Heart right ventricle (tissue), 16 donors: ENCODE results near the gene ZNF331. TPM values are rescaled to one million over a fixed set of nuclear protein-coding genes. Genes with fewer than 3 reads are reported as not detected.
"Not testable (repeated sequence)": the region's sequence is repeated elsewhere in the genome, so short reads cannot be mapped to it uniquely, and the experiment has no call there.

Experiments used
- ATAC-seq, 8 donors: fragments of 200-7000 bp; cut with Tn5 transposase; one replicate each; pipeline ENCODE4 v1.9.1; 2020; ENCODE audit warnings: mild to moderate bottlenecking in 8 of 8, moderate library complexity in 8 of 8, moderate number of reproducible peaks in 1 of 8
- DNase-seq, 2 donors: peaks; one replicate each; pipeline ENCODE4 v3.0.0-alpha.2; 2020
- H3K27ac ChIP-seq, 10 donors: fragments of 200-600 bp; sonication (generic) in 2 of 10; one replicate each; pipeline versions ENCODE4 v1.5.0 to v1.8.0; 2020 to 2022; ENCODE audit warnings: mild to moderate bottlenecking in 3 of 10
- H3K27me3 ChIP-seq, 7 donors: fragments of 200-600 bp; one replicate each; pipeline ENCODE4 v1.8.0; 2021 to 2022; ENCODE audit warnings: mild to moderate bottlenecking in 2 of 7
- H3K36me3 ChIP-seq, 9 donors: fragments of 200-600 bp; sonication (generic) in 1 of 9; one replicate each; pipeline versions ENCODE4 v1.5.0 to v1.8.0; 2020 to 2022; ENCODE audit warnings: mild to moderate bottlenecking in 2 of 9
- H3K4me1 ChIP-seq, 9 donors: fragments of 200-600 bp; sonication (generic) in 1 of 9; one replicate each; pipeline versions ENCODE4 v1.5.0 to v1.8.0; 2020 to 2022; ENCODE audit warnings: mild to moderate bottlenecking in 4 of 9
- H3K4me3 ChIP-seq, 10 donors: fragments of 200-600 bp; sonication (generic) in 2 of 10; one replicate each; pipeline versions ENCODE4 v1.5.0 to v1.8.0; 2020 to 2022; ENCODE audit warnings: mild to moderate bottlenecking in 7 of 10, moderate library complexity in 2 of 10
- H3K9me3 ChIP-seq, 11 donors: fragments of 200-600 bp in 10 of 11; sonication (generic) in 2 of 11; one replicate each; pipeline versions ENCODE4 v1.5.0 to v1.8.0; 2013 to 2022; ENCODE audit warnings: mild to moderate bottlenecking in 2 of 11, control low read depth in 1 of 11, moderate library complexity in 1 of 11
- WGBS, 2 donors: extraction: QIAGEN DNeasy Blood & Tissue Kit; methylation state at CpG; one replicate each; pipeline ENCODE4 v1.1.7; 2013; ENCODE audit warnings: inconsistent platforms in 1 of 2; 5-methylcytosine and 5-hydroxymethylcytosine counted together
- intact Hi-C, 10 donors: fragments of 100-400 bp; cut with DNase I; formaldehyde crosslinking; loops; one replicate each; pipeline versions ENCODE4 v1.11.1 to v1.14.2; 2022
- long read RNA-seq, 3 donors: library from polyadenylated mRNA; unstranded; transcript quantifications; one replicate each; pipeline ENCODE4 v2.0.0, GENCODE V29; 2020 to 2021
- polyA plus RNA-seq, 2 donors: library from polyadenylated mRNA; stranded (reverse); fragments of 200-250 nt; gene quantifications; one replicate each; pipeline ENCODE4 v1.2.3, GENCODE V29; 2013
- total RNA-seq, 10 donors: library from RNA; stranded (reverse); fragmentation: NEBNext Ultra II Directional in 3 of 10; extraction: Animal tissue kit (Norgen Biotek cat#: 25700) in 3 of 10; gene quantifications; one replicate each; pipeline versions ENCODE4 v1.2.1 to v1.2.4, GENCODE V29; 2021 to 2023
- TF ChIP-seq, protein P1 (sequence below), 9 donors: fragments of 200-600 bp; sonication (generic) in 2 of 9; IDR thresholded peaks; one replicate each; pipeline versions ENCODE4 v1.5.0 to v1.8.0; 2021 to 2022; ENCODE audit warnings: antibody characterized with exemption in 9 of 9, mild to moderate bottlenecking in 5 of 9, moderate library complexity in 1 of 9
- donor health status: Arrhythmogenic right ventricular cardiomyopathy.
- donor health status: ischemic (EF 13 %, LVEDD 7.1; RV severe dilation, severe dysfunction).
- donor health status: healthy with polysubstance abuse.
- donor health status: DM: no; HTN: yes; CAD: no.
- donor health status: DM: no; HTN: no; CAD: no.
- donor health status: ischemic (EF 25% LVEDD 6.9; RV normal size, moderate dysfunction).
- donor health status: ischemic (EF 25% LVEDD 5.7; RV mildly dilated, moderate dysfunction).
- donor health status: healthy.
- donor health status: DM: yes; HTN: yes; CAD: no.
- donor health status: Ischemic cardiomyopathy.
- donor health status: ischemic (EF 35%, LVEDD 5.7; RV mildly dilated, moderate dysfunction).
- donor health status: nonischemic (EF 11% LVEDD 7.7; RV severe dilation, severe dysfunction).
- donor health status: DM: yes; HTN: yes; CAD: no.
- donor health status: PGD.
- donor health status: ischemic (EF 29% LVEDD 5.4; RV normal size, mild dysfunction).
- donor health status: nonischemic (EF 23%, LVEDD 6.1; RV moderate dilation, normal function).

Gene ZNF331
- total RNA-seq: 10 to 100 TPM; 10.4 to 21.9 (median 14.4) TPM
- polyA plus RNA-seq: 10 to 100 TPM in 1 of 2 donors, 1 to 10 TPM in 1; 5.1 to 19.9 TPM
- long read RNA-seq, donor 1, full-length matches to known transcripts: 20 of 30 reads
- long read RNA-seq, donor 1, partial matches to known transcripts: 0 of 30 reads
- long read RNA-seq, donor 1, other reads (novel, unspliced or antisense): 10 of 30 reads
- long read RNA-seq, donor 2, full-length matches to known transcripts: 22 of 28 reads
- long read RNA-seq, donor 2, partial matches to known transcripts: 0 of 28 reads
- long read RNA-seq, donor 2, other reads (novel, unspliced or antisense): 6 of 28 reads
- long read RNA-seq, donor 3, transcript ZNF331-202 (6 exons, 2,248 nt): minor isoform, 13 of 65 reads
- long read RNA-seq, donor 3, transcript ZNF331-221 (5 exons, 913 nt): major isoform, 18 of 65 reads
- long read RNA-seq, donor 3, partial matches to known transcripts: 7 of 65 reads
- long read RNA-seq, donor 3, other reads (novel, unspliced or antisense): 14 of 65 reads

GRCh38 chr19:53537521-53538377, at the start of gene ZNF331:
Gene ZNF331 (plus strand): TSS chr19:53538145. CDS start chr19:53569377, 31,232 bp downstream.
- TF ChIP-seq, protein P1, sequence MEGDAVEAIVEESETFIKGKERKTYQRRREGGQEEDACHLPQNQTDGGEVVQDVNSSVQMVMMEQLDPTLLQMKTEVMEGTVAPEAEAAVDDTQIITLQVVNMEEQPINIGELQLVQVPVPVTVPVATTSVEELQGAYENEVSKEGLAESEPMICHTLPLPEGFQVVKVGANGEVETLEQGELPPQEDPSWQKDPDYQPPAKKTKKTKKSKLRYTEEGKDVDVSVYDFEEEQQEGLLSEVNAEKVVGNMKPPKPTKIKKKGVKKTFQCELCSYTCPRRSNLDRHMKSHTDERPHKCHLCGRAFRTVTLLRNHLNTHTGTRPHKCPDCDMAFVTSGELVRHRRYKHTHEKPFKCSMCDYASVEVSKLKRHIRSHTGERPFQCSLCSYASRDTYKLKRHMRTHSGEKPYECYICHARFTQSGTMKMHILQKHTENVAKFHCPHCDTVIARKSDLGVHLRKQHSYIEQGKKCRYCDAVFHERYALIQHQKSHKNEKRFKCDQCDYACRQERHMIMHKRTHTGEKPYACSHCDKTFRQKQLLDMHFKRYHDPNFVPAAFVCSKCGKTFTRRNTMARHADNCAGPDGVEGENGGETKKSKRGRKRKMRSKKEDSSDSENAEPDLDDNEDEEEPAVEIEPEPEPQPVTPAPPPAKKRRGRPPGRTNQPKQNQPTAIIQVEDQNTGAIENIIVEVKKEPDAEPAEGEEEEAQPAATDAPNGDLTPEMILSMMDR (IDR thresholded peaks at IDR 0.05): peak in 7 of 9 donors; percentile 10 to 60 (median 54)
- intact Hi-C loops: no loop called here

GRCh38 chr19:53492153-53492552, 45.8 kb upstream of the ZNF331 start:
- WGBS, 2 donors: 96 to 97% methylated on average over 5 of the region's 5 CpGs

More at GRCh38 chr19:53537521-53538377, at the start of gene ZNF331:
- DNase-seq (peak; percentile 83 to 84), ATAC-seq (peak; percentile 87 to 96 (median 94))
- Histone ChIP-seq H3K4me3 (peak within 1 kb of the TSS; percentile 33 to 80 (median 72)), H3K36me3 (peaks cover 0 to 28% (median 0%) of the 10 kb centered on the region in 9 donors), H3K27me3 (no peaks in the 10 kb centered on the region), H3K4me1 (peaks cover 0 to 14% (median 0%) of the 10 kb centered on the region in 9 donors), H3K27ac (peak within 1 kb of the TSS; percentile 62 to 90 (median 86)), H3K9me3 (no peaks in the 10 kb centered on the region)
- 48 to 55% methylated on average over 79 to 81 of the region's 81 CpGs for WGBS, 2 donors

GRCh38 chr19:53497311-53498023, 40.5 kb upstream of the ZNF331 start:
- intact Hi-C loops, H3K4me3 ChIP-seq, DNase-seq, H3K27me3 ChIP-seq, H3K4me1 ChIP-seq: not testable (repeated sequence)
- H3K9me3 ChIP-seq: peaks cover 0 to 55% (median 20%) of the 10 kb centered on the region in 11 donors
- peak overlapping the region in 1 of 10 donors; percentile 48 for H3K27ac ChIP-seq
- ATAC-seq: peak in 1 of 8 donors; percentile 26
- peaks cover 0 to 25% (median 0%) of the 10 kb centered on the region in 9 donors for H3K36me3 ChIP-seq
- 42 to 47% methylated on average over 11 of the region's 11 CpGs for WGBS, 2 donors

More at GRCh38 chr19:53492153-53492552, 45.8 kb upstream of the ZNF331 start:
- H3K27ac ChIP-seq: no peak overlapping the region
- H3K4me1 ChIP-seq: no peaks in the 10 kb centered on the region
- H3K9me3 ChIP-seq: peaks cover 0 to 97% (median 30%) of the 10 kb centered on the region in 11 donors
- peaks cover 0 to 77% (median 36%) of the 10 kb centered on the region in 9 donors for H3K36me3 ChIP-seq
- H3K4me3 ChIP-seq: no peak overlapping the region
- intact Hi-C loops: no loop called here
- DNase-seq (no peak), ATAC-seq (no peak)
- H3K27me3 ChIP-seq: no peaks in the 10 kb centered on the region
- TF ChIP-seq, protein P1 (IDR thresholded peaks at IDR 0.05): no peak

- H3K27me3 ChIP-seq, intact Hi-C loops, H3K4me1 ChIP-seq, H3K4me3 ChIP-seq, DNase-seq, ATAC-seq: not testable (repeated sequence)
- 44 to 63% methylated on average over 4 of the region's 4 CpGs for WGBS, 2 donors
- H3K36me3 ChIP-seq: peaks cover 0 to 19% (median 0%) of the 10 kb centered on the region in 9 donors
- peaks cover 0 to 49% (median 14%) of the 10 kb centered on the region in 11 donors for H3K9me3 ChIP-seq
- H3K27ac ChIP-seq: peak overlapping the region in 1 of 10 donors; percentile 48
Observed at GRCh38 chr19:53498024-53498395, 39.9 kb upstream of the ZNF331 start.

GRCh38 chr19:53503151-53503550, 34.8 kb upstream of the ZNF331 start:
- not testable (repeated sequence) for DNase-seq, H3K9me3 ChIP-seq, ATAC-seq, H3K27ac ChIP-seq, H3K36me3 ChIP-seq, H3K4me3 ChIP-seq, H3K4me1 ChIP-seq
- peaks cover 0 to 25% (median 7%) of the 10 kb centered on the region in 7 donors for H3K27me3 ChIP-seq
- WGBS, 2 donors: 14 to 19% methylated on average over 7 of the region's 7 CpGs
- intact Hi-C loops: loop anchor here in 4 of 10 donors (10.0 kb wide), 5 partner anchors 68 to 298 kb away; partner anchors contain the start of gene ZNF761 (in 1 of the 4)
